Suprapubic skin (tissue), 4 donors: ENCODE data around the gene TTC39C. TPM values are rescaled to one million over a fixed set of nuclear protein-coding genes. Genes with fewer than 3 reads are reported as not detected.

Experiments
- DNase-seq, 2 donors: peaks; one replicate each; pipeline ENCODE4 v3.0.0-alpha.2; 2019; ENCODE audit warnings: low spot score in 2 of 2
- H3K27ac ChIP-seq: fragments of 200-600 bp; sonication (generic); one replicate; pipeline ENCODE4 v1.5.1; 2019
- H3K27me3 ChIP-seq: fragments of 200-600 bp; sonication (generic); one replicate; pipeline ENCODE4 v1.5.1; 2019
- H3K36me3 ChIP-seq: fragments of 200-600 bp; sonication (generic); one replicate; pipeline ENCODE4 v1.5.1; 2019
- H3K4me1 ChIP-seq: fragments of 200-600 bp; sonication (generic); one replicate; pipeline ENCODE4 v1.5.1; 2019
- H3K4me3 ChIP-seq: fragments of 200-600 bp; sonication (generic); one replicate; pipeline ENCODE4 v1.5.1; 2019; ENCODE audit warnings: mild to moderate bottlenecking
- H3K9me3 ChIP-seq: fragments of 200-600 bp; sonication (generic); one replicate; pipeline ENCODE4 v1.5.1; 2019
- EP300 ChIP-seq: sonication (generic); formaldehyde crosslinking; IDR thresholded peaks from one replicate; pipeline ENCODE4 v1.6.1; 2017; ENCODE audit warnings: antibody characterized with exemption
- POLR2A ChIP-seq, 2 donors: fragments of 450-650 bp; IDR thresholded peaks; one replicate each; pipeline ENCODE4 v1.6.1; 2017; ENCODE audit warnings: antibody characterized with exemption in 2 of 2, mild to moderate bottlenecking in 2 of 2, moderate library complexity in 2 of 2
- POLR2AphosphoS5 ChIP-seq, 3 donors: sonication (generic); formaldehyde crosslinking; IDR thresholded peaks; one replicate each; pipeline ENCODE4 v1.6.1; 2017; ENCODE audit warnings: antibody characterized with exemption in 3 of 3
- WGBS: methylation state at CpG from one replicate; pipeline ENCODE4 v1.1.5; 2018; 5-methylcytosine and 5-hydroxymethylcytosine counted together
- total RNA-seq, 4 donors: library from RNA; depleted of rRNA; stranded (reverse); fragments of >200 nt; gene quantifications; one replicate each; pipeline ENCODE4 v1.1.0, GENCODE V29; 2016
- TF ChIP-seq, protein P1 (sequence below), 2 donors: fragments of 200-600 bp in 1 of 2; fragments of 450-650 bp in 1 of 2; sonication (generic) in 1 of 2; IDR thresholded peaks; one replicate each; pipeline ENCODE4 v1.5.1; 2016 to 2019; ENCODE audit warnings: antibody characterized with exemption in 2 of 2, mild to moderate bottlenecking in 1 of 2, moderate library complexity in 1 of 2

Gene TTC39C
- total RNA-seq, 4 donors from 2014 or later: 74.9 to 126 (median 86.5) TPM

DNA sequence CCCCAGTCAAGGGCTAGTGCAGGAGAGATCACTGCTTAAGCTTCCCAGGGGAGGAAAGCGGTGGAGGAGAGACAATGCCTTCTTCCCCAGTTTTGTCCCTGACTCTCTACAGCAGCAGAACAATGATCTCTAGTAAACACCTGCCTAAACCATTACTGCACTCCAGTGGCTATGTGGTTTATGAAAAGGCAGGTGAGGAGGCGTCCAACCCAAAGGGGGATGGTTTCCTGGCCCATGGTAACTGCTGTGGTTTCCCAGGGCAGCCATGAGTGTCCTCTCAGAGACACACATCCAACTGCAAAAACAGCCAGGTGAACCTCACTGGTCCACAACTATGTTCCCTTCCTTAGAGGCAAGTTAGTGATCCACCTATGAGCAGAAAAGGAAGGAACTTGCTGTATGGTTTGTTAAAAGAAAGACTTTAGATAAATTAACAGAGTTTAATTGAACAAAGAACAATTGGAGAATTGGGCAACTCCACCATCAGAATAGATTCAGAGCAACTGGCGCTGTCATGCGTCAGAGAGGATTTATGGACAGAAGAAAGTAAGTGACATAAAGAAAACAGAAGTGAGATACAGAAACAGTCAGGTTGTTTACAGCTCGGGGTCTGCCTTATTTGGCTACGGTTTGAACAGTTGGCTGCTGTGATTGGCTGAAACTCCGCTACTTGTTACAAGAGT lies 4.8 kb upstream of the TTC39C start:
- H3K36me3 ChIP-seq: no peaks in the 10 kb centered on the region
- H3K4me1 ChIP-seq: peaks cover 12% of the 10 kb centered on the region
- no peak overlapping the region for H3K4me3 ChIP-seq
- no peaks in the 10 kb centered on the region for H3K27me3 ChIP-seq
- no peaks in the 10 kb centered on the region for H3K9me3 ChIP-seq
- 67% methylated on average over 7 of the region's 7 CpGs for WGBS
- no peak for DNase-seq
- H3K27ac ChIP-seq: no peak overlapping the region
- TF ChIP-seq POLR2A (IDR thresholded peaks at IDR 0.05): no peak
- TF ChIP-seq, protein P1, sequence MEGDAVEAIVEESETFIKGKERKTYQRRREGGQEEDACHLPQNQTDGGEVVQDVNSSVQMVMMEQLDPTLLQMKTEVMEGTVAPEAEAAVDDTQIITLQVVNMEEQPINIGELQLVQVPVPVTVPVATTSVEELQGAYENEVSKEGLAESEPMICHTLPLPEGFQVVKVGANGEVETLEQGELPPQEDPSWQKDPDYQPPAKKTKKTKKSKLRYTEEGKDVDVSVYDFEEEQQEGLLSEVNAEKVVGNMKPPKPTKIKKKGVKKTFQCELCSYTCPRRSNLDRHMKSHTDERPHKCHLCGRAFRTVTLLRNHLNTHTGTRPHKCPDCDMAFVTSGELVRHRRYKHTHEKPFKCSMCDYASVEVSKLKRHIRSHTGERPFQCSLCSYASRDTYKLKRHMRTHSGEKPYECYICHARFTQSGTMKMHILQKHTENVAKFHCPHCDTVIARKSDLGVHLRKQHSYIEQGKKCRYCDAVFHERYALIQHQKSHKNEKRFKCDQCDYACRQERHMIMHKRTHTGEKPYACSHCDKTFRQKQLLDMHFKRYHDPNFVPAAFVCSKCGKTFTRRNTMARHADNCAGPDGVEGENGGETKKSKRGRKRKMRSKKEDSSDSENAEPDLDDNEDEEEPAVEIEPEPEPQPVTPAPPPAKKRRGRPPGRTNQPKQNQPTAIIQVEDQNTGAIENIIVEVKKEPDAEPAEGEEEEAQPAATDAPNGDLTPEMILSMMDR (IDR thresholded peaks at IDR 0.05): no peak
- TF ChIP-seq EP300: no peak
- TF ChIP-seq POLR2AphosphoS5 (IDR thresholded peaks at IDR 0.05): no peak

DNA sequence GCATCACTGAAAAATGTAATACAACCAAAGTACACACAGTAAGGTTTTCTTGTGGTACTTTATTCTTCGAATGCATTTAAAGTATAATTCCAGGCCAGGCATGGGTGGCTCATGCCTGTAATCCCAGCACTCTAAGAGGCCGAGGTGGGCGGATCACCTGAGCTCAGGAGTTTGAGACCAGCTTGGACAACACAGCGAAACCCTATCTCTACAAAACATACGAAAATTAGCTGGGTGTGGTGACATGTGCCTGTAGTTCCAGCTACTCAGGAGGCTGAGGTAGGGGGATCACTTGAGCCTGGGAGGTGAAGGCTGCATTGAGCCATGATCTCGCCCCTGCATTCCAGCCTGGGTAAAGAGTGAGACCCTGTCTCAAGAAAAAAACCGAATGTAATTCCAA lies 3.9 kb upstream of the TTC39C start:
- H3K27me3 ChIP-seq: no peaks in the 10 kb centered on the region
- WGBS: 75% methylated on average over 7 of the region's 7 CpGs
- no peak for TF ChIP-seq EP300
- TF ChIP-seq POLR2AphosphoS5 (IDR thresholded peaks at IDR 0.05): no peak
- no peak for TF ChIP-seq POLR2A (IDR thresholded peaks at IDR 0.05)
- TF ChIP-seq, protein P1 (IDR thresholded peaks at IDR 0.05): no peak

DNA sequence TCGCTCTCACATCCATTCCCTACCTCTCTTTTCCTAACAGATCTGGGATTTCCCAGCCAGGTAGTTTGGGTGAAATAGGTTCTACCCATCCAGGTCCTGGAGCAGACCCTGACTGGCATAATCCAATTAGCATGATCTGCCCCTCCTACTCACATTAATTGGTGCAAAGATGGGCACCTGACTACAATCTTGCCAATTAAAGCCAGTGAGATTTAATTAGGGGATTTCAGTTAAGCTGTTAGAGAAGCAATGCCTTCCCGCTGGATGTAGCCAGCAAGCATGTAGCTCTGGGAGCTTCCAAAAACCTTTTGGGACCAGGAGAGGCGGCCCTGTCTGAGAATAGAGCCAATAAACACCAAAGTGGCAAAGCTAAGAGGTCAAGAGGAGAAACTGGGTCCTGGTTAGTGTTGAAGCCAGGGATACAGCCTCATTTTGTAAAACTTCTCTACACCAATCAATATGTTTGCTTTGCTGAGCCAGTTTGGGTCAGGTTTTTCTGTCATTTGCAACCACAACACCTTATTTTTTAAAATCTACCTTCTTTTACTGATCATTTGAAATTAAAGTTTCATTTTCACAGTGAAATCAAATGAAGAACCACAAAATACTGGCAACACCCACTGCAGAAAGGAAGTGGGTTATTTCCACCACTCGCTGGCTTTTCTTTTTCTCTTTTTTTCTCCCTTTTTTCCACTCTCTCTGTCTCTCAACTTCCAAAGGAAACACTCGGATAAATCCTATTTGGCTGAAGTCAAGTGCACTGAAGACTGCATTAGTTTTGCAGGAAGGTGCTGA lies 3.2 kb upstream of the TTC39C start:
- 83% methylated on average over 5 of the region's 5 CpGs for WGBS
- no peaks in the 10 kb centered on the region for H3K9me3 ChIP-seq
- H3K4me3 ChIP-seq: no peak overlapping the region
- no peak for TF ChIP-seq POLR2A (IDR thresholded peaks at IDR 0.05)
- no peaks in the 10 kb centered on the region for H3K36me3 ChIP-seq
- no peaks in the 10 kb centered on the region for H3K27me3 ChIP-seq
- H3K4me1 ChIP-seq: peaks cover 19% of the 10 kb centered on the region
- no peak for DNase-seq
- H3K27ac ChIP-seq: no peak overlapping the region

More for the DNA sequence above, 3.9 kb upstream of the TTC39C start:
- no peak for DNase-seq
- Histone ChIP-seq H3K4me1 (peaks cover 13% of the 10 kb centered on the region), H3K9me3 (no peaks in the 10 kb centered on the region), H3K4me3 (no peak overlapping the region), H3K27ac (no peak overlapping the region), H3K36me3 (no peaks in the 10 kb centered on the region)

DNA sequence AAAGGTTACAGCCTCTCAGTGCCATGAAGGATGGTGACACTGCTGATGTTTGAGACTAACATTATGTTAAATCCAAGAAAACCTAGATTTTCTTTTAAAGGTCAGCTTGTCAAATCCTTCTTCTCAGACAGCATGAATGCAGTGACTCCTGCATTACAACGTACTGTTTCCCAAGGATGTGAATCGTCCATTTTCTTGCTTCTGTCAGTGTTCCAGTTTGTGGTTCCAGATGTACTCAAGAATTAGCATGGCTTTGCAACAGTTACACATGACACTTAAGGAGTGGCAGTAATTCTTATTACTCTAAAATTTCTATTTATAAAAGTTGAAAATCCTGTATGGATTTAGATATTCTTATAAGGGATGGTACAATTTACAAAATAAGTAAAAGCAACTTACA lies 1.5 kb upstream of the TTC39C start:
- H3K27ac ChIP-seq: no peak overlapping the region
- H3K36me3 ChIP-seq: no peaks in the 10 kb centered on the region
- H3K9me3 ChIP-seq: no peaks in the 10 kb centered on the region
- no peak for DNase-seq
- H3K4me3 ChIP-seq: no peak overlapping the region
- no peaks in the 10 kb centered on the region for H3K27me3 ChIP-seq
- peaks cover 36% of the 10 kb centered on the region for H3K4me1 ChIP-seq
- TF ChIP-seq EP300: no peak
- no peak for TF ChIP-seq POLR2A (IDR thresholded peaks at IDR 0.05)
- TF ChIP-seq, protein P1 (IDR thresholded peaks at IDR 0.05): no peak
- TF ChIP-seq POLR2AphosphoS5 (IDR thresholded peaks at IDR 0.05): no peak
- 46% methylated on average over 2 of the region's 2 CpGs for WGBS

DNA sequence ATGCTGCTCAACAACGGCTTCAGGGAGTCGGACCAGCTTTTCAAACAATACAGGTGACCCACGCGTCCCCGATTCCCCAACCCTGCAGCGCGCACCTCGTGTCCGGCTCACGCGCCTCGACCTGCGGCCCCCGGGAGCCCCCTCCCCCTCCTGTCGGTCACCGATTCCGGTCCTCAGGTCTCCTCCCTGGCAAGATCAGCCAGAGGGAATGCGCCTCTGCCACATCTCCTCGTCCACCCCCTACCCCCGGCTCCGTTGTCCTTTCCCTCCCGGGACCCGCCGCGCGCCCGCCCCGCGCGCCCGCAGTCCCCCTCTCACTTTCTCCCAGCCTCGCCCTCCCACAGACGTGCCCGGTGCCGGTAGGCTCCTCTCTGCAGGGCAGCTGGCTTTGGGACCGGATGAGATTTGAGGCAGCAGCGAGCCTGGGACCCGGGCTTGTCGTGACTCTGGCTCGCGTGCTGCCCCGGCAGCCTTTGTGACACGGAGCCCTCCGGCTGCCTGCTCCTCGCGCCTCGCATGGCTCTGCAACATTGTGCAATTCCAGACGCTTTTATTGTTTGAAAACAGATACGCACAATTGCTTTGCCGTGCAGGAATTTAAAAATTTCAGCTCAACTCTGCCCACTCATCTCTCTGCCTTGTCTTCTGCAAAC lies 558 bp downstream of the TTC39C start:
- TF ChIP-seq POLR2AphosphoS5 (IDR thresholded peaks at IDR 0.05) (peak in 2 of 3 donors; percentile 62 to 75), EP300 (no peak), POLR2A (IDR thresholded peaks at IDR 0.05) (no peak)
- DNase-seq: peak; percentile 76 to 86
- H3K4me3 ChIP-seq: peak overlapping the region; percentile 87
- H3K4me1 ChIP-seq: peaks cover 42% of the 10 kb centered on the region
- 1% methylated on average over 27 of the region's 50 CpGs for WGBS
- H3K27ac ChIP-seq: peak overlapping the region; percentile 98
- H3K36me3 ChIP-seq: no peaks in the 10 kb centered on the region
- no peaks in the 10 kb centered on the region for H3K9me3 ChIP-seq
- no peaks in the 10 kb centered on the region for H3K27me3 ChIP-seq
